Dedifferentiated amniotic fluid mesenchymal stem cell (primary cell): Measurements from ENCODE around the gene ALDH8A1.
A peak's percentile ranks its signal among the peaks of the same experiment; 100 is the strongest.
"Not testable (repeated sequence)": the region's sequence is repeated elsewhere in the genome, so short reads cannot be mapped to it uniquely, and the experiment has no call there.

ENCODE experiments used
- DNase-seq: peaks from one replicate; pipeline ENCODE4 v3.0.0-alpha.2; 2016; ENCODE audit errors: extremely low spot score

Gene ALDH8A1

DNA sequence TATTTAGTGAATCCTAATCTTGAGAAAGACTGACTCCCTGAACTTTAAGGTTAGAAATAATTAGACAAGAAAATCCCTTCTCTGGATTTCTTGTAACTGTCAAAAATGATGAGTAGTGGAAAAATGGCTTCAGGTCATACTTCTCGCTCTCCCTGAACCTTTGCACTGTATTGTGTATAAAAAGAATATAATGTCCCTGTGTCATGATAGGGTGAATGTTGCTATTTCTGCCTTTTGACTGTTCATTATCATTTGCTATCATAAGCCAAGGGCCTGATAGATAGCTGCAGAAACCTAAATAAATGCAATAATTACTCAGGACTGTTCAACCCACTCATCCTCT lies 39.3 kb downstream of the ALDH8A1 start:
- DNase-seq: no peak

DNA sequence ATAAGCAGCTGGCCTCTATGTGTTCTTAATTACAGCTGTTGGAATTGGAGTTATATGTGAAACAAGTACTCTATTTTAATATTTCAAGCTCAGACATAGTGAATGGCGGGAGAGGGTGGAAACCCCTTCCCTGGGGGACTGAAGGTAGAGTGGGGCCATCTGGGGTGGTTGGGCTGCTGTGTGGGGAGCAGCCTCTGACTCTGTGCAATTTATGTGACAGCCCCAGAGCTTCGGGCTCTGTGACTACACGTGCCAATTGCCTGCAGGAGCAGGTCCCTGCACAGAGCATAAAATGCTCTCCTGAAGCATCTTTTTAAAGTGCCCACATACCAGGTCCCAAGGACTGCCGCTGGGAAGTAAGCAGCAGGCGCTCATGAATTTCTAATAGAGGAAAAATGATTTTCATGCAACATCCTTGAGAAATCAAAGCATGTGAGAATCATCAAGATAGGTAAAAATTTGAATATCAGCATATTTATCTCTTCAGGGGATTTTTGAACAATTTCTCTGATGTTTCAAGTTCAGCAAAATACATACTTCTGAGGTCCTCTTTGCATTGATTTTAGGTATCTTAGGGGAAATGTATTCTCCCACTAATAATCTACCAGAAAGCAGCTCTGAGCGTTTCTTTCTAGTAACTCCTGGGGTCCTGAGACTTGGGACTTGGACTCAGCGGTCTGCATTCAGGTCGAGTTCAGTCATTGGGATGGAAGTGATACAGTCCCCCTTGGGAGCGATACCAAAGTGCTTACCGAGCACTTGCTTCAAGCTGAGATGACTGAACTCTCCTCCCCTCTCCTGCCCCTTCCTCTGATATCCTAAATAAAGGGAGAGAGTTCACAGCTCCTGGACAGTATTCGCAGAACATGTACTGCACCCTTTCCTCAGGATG lies 40.0 kb downstream of the ALDH8A1 start:
- no peak for DNase-seq

GRCh38 chr6:134908906-134909516 lies 40.9 kb downstream of the ALDH8A1 start:
- peak; percentile 95 for DNase-seq

DNA sequence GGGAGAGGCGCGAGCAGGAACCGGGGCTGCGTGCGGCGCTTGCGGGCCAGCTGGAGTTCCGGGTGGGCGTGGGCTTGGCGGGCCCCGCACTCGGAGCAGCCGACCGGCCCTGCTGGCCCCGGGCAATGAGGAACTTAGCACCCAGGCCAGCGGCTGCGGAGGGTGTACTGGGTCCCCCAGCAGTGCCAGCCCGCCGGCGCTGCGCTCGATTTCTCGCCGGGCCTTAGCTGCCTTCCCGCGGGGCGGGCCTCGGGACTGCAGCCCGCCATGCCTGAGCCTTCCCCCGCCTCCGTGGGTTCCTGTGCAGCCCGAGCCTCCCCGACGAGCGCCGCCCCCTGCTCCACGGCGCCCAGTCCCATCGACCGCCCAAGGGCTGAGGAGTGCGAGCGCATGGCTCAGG lies 45.2 kb downstream of the ALDH8A1 start:
- not testable (repeated sequence) for DNase-seq

DNA sequence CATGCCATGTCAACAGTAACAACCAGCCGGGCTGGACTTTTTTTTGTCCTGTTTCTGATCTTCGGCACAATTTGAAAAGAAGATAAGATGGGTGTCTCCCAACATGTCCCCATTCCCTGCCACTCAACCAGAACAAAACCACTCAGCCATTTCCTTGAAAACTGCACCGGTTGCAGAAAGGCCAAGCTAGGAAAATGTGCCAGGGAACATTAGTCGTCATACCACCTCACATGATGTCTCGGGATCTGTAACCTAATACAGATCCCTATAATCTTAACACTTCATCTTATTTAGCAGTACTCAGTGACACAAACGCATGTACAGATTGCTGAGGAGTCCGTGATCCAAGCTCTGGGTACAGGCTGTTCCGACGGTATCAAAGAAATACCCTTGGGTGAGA lies 46.5 kb downstream of the ALDH8A1 start:
- DNase-seq: no peak

GRCh38 chr6:134902936-134903335 lies 47.0 kb downstream of the ALDH8A1 start:
- no peak for DNase-seq

DNA sequence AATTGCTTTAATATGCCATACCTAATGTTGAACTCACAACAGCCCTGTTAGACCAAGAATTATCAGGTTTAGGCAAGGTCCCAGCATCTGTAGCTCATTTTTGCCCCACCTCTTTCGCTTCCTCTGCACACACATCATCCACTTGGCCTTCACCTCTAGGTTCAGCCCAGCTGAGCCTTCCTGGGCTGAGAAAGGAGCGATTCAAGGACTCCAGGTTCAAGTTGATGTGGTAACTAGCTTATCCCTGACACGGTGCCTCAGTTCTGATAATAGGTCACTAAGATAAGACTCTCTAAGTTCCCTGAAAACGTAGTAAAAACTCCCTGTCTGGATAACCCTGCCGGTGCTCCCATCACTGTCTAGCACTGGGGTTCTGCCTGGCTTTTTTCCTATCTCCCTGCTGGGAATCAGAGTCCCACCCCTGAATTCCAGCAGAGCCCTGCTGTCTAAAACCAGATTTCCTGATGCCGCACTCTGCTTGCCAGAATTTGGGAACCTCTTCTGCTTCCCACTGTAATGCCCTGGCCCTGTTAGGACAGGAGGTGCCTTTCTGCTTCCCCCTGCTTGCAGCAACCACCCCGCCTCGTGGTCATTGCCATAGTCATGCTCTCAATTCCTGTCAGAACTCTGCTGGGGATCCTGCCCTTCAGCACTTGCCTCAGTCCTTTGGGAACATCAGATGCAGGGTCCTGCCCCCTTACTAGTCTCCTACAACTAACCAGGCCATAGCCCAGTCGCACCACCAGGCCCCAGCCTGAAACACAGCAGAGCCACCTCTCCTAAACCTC lies 47.6 kb downstream of the ALDH8A1 start:
- no peak for DNase-seq

DNA sequence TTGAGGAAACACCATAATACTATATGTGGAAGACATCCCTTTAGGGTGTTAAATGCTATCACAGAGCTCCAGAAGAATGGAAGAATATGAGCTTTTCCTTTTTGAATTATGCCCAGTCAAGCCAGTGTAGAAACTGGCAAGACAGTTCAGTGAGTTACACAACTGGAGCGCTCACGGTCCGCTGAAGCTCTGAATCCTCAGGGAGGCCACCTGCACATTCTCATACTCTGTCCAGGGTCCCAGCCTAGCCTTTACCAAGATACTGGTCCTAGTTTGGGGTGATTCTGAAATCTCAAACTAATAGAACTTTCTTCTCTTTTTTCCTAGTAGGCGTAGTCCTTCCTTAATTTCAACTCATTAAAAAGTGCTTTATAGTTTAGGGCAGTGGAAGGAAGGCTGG lies 51.3 kb downstream of the ALDH8A1 start:
- DNase-seq: no peak

DNA sequence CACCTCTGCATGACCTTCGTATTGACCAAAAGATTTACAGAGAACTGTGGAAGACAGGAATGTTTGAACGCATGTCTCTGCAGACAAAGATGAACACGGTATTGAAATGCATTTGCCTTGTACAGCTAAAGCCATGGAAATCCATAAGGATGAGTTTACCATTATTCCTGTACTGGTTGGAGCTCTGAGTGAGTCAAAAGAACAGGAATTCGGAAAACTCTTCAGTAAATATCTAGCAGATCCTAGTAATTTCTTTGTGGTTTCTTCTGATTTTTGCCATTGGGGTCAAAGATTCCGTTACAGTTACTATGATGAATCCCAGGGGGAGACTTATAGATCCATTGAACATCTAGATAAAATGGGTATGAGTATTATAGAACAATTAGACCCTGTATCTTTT lies 51.7 kb downstream of the ALDH8A1 start:
- not testable (repeated sequence) for DNase-seq

GRCh38 chr6:134896910-134897309 lies 53.0 kb downstream of the ALDH8A1 start:
- DNase-seq: no peak

DNA sequence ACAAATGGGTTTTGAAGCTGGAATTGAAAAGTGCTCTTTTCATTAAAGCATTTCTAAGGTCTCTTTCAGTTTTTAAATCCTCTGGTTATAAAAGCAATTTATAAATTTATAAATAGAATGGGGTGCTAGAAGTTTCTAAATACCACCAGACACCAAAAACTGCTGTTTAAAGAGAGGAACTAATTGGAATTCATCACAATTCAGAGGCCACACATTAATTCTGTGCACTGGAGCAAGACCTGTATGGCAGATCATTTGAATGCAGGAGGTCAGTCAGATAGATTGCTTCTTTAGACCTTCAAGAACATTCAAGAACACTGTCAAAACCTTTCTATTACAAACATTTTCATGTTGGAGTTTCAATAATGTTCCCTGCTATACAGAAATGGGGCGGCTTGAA lies 55.1 kb downstream of the ALDH8A1 start:
- no peak for DNase-seq

DNA sequence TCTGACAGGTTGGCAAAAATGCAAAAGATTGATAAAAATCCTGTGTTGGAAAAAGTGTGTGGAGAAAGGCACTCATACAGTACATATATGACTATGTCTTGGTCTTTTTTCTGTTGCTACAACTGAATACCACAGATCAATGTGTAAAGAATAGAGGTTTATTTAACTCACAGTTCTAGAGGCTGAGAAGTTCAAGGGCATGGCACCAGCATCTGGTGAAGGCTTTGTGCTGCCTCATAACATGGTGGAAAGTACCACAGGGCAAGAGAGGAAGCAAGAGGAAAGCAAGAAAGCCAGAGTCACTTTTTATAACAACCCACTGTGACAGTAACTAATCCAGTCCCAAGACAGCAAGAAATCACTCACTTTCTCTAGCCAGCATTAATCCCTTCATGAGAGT lies 57.5 kb downstream of the ALDH8A1 start:
- DNase-seq: no peak

DNA sequence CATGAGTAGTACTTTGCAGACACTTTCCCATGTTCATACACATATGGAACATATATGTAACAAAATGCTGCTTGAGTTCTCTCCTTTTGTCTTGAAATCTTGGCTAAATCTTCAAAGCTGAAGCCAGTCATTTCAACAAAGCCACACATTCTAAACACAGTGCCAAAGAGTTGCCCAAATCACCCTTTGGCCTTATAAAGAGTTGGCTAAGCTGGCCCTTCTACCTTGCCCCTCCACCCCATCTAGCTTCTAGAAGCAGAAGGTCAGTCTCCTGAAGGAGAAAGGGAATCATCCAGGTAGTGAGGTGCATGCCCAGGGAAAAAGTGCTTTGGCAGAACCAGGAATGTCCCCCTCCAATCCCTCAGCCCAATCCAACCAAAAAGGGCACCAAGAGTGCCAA lies 58.3 kb downstream of the ALDH8A1 start:
- DNase-seq: no peak

DNA sequence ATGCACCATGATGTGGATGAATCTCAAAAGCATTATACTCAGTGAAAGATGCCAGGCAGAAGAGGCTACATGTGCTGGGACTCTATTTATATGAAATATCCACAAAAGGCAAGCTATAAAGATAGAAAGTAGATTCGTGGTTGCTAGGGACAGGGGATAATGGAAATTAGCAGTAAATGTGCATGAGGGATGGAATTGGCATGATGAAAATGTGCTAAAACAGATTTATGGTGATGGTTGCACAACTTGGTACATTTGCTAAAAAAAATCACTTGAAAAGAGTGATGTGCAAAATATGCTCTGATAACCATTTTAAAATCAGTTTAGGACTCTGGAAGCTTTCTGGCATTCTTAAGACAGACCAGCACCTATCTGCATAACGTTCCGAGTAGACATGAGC lies 61.6 kb downstream of the ALDH8A1 start:
- DNase-seq: no peak

- no peak for DNase-seq
Observed at GRCh38 chr6:134884752-134885151, 65.1 kb downstream of the ALDH8A1 start.

GRCh38 chr6:134883314-134883713 lies 66.6 kb downstream of the ALDH8A1 start:
- DNase-seq: no peak

DNA sequence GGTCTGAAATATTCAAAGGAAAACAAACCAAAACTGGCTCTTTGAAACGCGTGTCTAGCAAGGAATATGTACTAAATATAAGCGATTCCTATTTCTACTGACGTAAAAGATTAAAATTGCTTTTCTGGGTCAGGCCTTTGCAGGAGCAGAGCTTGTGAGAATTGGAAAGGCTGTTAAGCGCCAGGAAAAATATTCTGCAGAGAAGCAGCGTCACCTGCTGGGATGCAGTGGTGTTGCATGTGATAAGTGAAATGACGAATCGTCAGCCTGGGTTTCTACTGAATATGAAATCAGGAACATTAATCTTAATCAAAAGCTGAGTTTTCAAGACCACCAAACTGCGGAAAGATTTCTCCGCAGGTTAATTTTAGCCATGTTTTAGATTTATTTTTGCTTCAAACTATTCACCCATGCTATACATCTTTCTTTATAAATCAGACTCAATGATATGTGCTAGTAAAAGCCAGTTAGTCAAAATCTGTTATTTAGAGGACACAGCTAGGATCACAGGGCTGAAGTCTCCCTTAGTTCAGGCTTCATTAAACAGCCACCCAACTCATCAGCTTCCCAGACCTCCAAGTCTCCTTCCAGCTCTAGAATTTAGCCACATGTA lies 67.4 kb downstream of the ALDH8A1 start:
- peak; percentile 82 for DNase-seq

GRCh38 chr6:134880487-134881190 lies 69.3 kb downstream of the ALDH8A1 start:
- DNase-seq: no peak

GRCh38 chr6:134878136-134878535 lies 71.8 kb downstream of the ALDH8A1 start:
- peak; percentile 26 for DNase-seq

DNA sequence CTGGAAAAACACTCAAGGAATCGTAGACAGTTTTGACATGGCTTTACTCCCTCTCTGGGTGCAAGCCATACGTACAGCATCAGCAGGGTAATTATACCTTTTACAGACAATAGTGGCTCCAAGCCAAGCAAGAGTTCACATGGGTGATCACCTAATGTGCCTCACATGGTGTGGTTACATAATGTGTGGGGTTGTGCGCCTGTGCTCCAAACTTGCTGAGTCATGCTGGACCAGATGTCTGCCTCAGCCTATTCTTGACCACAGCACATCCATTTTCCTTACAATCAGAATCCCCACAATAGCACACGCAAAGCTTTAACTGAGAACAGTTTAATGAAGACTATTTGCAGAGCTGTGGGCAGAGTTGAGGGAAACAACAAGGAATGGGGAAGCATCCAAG lies 74.5 kb downstream of the ALDH8A1 start:
- no peak for DNase-seq

- no peak for DNase-seq
Observed at GRCh38 chr6:134873500-134874388, 76.2 kb downstream of the ALDH8A1 start.
